Measurements from ENCODE around the gene TRAF1. TPM values are rescaled to one million over a fixed set of nuclear protein-coding genes. Genes with fewer than 3 reads are reported as not detected.

TRAF1 gene
- polyA plus RNA-seq, 3 donors = 4.9 to 6.6 (median 6.4) TPM

DNA sequence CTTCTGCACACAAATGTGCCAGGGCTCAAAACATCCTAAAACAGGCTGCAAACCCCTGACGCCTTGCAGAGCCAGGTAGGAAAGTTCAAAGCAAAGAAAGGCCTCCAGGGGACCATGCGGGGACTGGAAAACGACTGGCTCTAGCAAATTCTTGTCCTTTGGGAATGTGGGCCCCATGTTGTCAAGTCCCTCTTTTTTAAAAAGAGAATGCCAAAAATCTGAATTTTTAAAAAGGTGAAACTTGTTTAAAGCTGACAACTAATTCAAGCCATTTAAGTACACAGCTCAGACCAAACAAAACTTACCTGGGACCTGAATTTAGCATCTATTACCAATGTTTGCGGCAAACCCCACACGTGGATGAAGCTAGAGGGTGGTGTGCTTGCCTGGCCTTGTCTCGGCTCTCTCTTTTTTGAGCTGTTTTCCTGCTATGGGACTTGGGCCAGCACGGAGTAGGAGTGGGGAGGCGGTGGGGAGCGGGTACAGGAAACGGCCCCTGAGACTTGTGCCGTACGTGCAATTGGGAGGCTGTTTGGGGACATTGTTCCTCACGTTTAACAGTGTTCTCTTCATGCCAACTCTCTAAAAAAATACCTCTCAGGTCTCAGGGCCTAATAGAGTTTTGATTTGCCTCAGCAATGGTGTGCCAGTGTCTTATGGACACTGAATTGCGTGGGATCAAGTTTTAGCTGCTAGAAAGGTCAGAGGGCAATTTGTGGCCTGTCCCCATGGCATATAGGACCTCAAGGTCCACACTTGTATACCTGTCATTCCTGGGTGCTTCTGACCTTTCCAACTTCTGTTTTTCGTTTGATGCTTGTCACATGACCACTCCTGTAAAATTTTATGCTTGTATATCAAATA lies 34.5 kb downstream of the TRAF1 start:
- no peak for DNase-seq

DNA sequence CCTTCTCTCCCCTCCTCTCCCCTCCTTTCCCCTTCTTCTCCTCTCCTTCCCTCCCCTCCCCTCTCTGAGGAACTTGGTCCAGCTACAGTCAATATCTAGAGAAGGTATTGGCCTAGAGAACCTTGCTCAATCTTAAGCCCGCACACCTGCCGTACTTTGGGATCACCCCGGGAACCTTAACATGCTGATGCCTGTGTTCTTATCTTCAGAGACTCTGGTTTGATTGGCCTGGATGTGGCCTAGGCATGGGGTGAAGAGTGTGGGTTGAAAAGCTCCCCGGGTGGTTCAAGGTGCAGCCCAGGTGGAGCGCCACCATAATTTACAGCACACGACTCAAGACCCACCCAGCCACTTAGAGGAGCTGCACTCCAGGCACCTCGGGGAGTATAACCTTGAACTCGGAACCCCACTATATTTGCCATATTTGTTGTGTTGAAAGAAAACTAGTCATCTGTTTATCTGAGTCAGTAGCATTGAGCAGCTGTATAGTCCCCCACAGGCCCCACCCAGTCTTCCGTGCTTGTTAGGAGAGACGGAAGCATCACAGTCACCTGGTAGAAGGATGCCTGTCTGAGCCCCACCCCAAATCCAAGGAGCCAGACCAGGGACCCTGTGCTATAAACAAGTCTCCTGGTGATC lies 35.2 kb downstream of the TRAF1 start:
- no peak for DNase-seq

DNA sequence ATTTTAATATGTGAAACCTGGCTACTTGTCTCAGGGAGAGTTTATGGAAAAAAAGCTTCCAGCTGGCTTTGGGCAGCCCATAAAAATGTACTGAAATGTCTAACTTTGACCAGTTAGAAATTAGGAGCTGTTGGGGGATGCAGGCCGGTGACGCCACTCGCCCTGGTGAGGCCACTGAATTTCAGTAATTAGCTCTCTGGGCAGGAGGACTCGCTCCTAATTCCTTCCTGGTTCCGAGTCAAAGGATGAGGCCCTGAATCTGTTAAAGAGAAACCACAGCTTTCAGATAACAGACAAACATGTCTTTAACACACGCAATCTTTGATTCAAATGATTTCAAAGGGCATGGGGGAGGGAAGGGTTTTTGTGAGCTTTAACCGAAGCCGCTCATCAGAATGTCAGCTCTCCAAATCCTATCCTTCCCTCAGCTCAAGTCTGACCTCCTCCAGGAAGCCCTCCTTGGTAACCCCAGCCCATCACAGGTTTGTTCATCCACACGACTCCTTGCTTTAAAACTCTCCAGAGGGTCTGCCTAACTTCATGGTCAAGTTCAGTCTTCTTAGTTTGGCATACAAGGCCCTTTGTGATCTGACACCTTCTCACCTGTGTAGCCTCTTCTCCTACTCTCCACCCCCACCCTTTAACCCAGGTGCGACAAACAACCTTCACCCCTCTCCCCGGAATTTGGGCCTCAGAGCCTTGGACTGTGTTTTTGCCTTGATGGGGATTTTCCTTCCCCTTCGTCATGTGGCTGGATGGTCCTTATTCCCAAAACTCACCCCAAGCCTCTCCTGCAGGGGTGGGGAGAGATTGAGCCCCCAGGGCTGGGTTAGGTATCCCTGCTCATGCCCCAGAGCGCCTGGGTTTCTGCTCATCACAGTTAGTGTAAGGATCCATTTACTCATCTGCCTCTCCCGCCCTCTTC lies 36.0 kb downstream of the TRAF1 start:
- no peak for DNase-seq

DNA sequence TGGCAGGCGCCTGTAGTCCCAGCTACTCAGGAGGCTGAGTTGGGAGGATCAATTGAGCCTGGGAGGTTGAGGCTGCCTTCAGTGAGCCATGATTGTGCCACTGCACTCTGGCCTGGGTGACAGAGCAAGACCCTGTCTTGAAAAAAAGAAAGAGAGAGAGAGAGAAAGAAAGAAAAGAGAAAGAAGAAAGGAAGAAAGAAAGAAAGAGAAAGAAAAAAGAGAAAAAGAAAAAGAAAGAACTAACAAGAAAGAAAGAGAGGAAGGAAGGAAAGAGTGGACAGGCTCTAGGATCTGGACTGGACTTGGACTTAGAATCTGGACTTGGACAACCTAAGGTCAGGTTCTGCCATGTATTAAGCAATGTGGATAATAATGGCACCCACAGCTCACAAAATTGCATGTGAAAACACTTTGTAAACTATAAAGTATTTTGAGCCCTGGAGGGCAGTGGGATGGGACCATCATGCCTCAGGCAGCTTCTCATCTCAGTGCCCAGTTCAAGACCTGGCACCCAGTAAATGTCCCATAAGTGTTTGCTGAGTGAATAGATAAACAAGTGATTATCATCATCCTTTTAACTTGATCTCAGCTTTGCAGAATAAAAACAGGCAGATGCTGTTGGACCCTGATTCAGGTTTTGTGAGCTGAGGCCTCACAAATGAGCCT lies 36.9 kb downstream of the TRAF1 start:
- DNase-seq = no peak

DNA sequence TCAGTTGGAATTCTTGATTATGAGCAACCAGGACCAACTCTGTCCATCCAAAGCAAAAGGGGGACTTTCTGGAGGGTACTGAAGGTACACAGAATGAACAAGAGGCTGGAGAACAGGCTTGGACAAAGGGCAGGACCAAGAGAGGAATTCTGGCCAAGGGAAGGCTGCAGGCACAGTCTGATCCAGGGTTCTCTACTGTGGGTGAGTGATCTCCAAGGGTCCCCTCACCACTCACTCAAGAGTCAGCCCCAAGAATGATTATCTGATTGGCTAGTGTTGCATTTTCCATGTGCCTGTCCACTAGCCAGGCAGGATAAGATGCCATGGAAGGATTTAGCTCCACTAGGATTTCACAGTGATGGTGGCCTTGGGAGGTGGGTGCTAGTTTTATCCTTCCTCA lies 38.0 kb downstream of the TRAF1 start:
- no peak for DNase-seq

DNA sequence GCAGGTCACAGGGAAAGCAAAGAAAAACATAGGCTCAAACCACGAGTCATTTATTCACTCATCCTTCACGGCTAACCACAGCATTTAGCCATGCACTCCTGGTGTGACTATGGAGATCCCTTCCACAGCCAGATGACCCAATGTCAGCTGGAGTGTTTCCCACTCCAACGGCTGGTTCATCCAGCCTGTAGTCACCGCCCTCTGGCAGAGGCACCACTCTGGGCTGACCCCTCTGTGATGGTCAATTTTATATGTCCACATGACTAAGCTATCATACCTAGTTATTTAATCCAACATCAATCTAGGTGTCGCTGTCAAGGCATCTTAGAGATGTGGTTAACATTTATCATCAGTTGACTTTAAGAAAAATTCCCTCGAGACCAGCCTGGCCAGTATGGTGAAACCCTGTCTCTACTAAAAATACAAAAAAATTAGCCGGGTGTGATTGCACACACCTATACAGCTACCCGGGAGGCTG lies 40.1 kb downstream of the TRAF1 start:
- no peak for DNase-seq

DNA sequence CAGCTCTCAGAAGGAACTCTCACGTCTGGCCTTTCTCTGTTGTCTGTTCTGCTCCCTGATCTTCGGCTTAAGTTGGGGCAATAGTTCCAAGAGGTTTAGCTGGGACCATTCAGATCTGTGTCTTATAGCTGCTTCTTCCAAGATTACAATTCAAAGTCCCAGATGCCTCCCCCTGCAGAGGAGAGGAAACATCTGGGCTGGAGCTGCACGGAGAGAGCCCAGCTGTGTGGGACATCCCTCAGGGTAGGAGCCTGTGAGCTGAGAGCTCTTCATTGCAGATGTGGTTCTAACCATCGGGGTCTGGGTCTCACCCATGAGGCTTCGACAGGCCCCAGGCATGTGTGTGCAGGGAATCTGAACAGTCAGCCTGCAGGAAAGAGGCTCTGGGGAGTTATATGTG lies 40.6 kb downstream of the TRAF1 start:
- peak; percentile 50 for DNase-seq

DNA sequence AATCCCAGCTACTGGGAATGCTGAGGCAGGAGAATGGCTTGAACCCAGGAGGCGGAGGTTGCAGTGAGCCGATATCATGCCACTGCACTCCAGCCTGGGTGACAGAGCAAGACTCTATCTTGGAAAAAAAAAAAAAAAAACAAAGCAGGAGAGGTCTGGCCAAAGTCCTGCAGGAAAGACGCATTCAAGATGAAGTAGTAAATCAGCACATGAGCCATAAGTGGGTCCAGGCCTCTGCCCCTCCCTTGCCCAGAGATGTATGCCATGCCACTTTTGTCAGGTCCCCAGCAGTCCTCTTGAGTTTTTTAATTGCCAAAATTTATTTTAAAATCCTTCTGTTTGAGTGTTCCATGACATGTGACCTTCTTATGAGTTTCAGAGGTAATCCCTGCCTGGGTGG lies 41.1 kb downstream of the TRAF1 start:
- no peak for DNase-seq

DNA sequence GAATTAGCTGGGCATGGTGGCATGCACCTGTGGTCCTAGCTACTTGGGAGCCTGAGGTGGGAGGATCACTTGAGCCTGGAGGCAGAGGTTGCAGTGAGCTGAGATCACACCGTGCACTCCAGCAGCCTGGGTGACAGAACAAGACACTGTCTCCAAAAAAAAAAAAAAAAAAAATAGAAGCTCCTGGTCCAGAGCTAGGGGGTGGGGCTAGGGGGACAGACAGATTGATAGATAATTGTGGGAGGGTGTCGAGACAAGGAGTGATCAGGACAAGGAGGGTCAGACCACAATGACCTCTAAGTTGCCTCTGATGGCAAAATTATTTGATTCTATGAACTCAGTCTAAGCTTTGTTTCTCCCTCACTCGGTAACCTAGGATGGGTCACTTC lies 43.0 kb downstream of the TRAF1 start:
- no peak for DNase-seq

DNA sequence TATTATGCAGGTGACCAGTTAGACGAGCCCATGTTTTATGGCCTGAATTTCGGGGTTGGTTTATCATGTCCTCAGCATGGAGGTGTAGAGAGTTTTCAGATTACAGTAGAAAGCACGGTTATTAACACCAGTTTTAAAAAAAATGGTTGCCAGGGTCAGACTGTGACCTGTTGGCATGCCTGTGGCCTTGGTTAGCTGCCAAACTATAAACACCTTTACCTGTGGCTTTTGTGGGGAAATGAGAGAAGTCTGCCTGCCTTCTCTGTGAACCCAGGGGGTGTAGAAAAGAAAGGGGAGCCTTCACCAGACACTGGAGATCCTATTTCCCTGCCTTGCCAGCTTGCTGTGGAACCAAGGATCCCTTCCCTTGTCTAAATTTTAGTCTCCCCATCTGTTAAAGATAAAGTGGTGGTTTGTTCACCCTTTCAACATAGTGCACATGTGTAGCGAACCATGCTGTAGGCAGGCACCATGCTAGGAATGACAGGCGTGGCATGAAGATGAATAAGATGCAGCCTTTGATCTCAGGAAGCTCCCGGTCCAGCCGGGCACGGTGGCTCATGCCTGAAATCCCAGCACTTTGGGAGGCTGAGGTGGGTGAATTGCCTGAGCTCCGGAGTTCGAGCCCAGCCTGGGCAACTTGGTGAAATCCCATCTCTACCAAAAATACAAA lies 43.5 kb downstream of the TRAF1 start:
- no peak for DNase-seq

DNA sequence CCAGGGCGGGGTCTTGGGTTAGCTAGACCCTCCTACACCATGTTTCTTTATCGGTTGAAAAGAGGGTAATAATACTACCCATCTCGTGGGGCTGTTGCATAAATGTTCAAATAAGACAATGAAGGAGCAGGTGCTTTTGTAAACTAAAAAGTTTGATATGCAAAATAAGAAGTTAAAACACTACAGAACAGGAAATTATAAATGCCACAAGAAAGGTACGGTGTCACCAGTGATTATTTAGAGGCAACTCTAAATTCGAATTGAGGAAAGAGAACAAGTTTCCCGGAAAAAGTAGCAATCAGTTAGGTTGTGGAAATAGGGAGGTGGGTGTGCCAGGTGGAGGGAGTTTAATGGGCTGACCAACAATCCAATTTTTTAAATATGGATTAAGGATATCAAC lies 47.1 kb downstream of the TRAF1 start:
- DNase-seq = no peak

DNA sequence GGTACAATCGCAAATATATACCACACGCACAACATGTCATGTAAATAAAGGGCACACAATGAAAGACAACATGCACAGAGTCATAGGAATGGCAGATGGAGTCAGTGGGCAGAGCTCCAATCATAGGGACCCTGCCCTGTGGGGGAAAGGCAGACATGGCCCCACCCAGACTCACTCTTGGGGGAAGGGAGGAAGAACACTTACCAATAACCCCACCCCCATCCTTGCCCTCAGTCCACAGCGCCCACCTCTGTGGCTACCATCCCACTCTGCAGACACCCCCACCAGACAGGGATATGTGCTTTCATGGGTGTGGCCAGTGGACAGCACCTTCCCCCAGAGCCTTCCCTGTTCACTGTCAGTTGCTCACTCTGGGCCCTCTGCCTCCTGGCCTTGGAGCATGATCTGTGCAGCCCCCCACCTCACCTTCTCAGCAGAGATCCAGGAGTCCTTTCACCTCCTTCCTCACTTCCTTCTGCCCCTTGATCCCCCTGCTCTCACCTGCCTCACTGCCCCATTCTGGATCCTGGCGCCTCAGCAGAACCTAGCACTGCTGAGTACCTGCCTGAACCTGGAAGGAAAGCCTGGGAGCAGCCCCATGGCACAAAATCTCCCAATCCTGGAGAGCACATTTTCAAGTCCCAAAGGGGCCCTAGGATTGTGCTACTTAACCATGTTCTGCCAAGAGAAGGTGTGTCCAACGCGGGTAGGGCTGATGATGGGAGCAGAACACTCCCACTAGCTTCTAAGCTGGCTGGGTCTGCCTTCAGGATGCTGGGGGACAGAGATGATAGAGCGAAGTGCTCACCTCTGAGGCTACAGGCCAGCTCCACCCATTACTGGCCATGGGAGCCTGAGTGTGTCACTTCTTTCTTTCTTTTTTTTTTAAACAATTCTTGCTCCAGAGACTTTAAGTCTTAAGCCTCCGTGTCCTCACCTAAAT lies 48.1 kb downstream of the TRAF1 start:
- no peak for DNase-seq

DNA sequence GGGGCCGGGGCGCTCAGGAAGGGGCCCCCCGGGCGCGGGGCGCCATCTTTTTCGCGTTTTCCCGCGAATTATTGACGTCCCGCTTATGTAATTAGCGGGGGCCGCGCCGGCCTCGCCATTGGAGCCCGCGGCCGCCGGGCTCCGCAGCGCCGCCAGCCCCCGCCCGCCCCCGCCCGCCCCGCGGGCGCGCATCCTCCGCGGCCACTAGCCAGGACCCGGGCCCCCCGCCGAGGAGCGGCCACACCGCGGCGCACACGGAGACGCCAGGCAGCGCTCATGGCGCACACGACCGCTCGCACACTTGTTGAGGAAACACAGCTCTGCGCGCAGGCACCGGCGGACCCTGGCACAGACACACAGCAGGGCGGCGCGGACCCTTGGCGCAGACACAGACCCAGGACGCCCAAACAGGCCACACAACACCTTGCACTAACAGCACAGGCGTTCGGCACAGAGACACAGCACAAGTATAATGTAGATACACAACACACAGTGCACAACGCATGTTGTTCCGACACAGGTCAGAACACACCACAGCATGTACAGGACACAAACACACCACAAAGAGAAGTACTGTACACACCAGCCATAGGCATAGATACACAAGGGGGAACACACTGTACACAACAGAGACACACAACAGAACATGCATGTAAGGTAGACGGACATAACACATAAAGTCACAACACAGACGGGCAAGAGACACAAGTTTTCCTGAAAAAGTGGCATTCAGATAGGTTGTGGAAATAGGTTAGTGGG lies 49.1 kb downstream of the TRAF1 start:
- DNase-seq = peak; percentile 58

DNA sequence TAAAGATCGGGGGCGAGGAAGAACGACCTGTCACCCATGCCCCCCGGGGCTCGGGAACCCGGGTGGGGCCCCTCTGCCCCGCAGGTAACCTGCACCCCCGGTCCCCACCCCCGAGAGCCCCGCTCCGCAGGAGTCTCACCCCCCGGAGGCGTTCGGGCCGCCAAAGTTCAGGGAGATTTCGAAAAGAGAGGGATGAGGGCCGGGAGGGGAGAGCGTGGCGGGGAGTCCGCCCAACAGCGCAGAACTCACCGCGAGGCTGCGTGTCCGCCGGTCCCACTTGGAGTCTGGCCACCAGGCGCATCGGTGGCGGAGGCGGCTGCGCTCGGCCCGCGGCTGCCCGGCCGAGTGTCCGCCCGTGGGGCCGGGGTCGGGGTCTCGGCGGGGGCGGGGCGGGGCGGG lies 49.8 kb downstream of the TRAF1 start, which contains the start of gene PHF19:
Gene PHF19 (minus strand): TSS at position 347 of the 399 bp plus-strand sequence. CDS start 2,447 bp downstream, outside the sequence.
- DNase-seq = no peak

DNA sequence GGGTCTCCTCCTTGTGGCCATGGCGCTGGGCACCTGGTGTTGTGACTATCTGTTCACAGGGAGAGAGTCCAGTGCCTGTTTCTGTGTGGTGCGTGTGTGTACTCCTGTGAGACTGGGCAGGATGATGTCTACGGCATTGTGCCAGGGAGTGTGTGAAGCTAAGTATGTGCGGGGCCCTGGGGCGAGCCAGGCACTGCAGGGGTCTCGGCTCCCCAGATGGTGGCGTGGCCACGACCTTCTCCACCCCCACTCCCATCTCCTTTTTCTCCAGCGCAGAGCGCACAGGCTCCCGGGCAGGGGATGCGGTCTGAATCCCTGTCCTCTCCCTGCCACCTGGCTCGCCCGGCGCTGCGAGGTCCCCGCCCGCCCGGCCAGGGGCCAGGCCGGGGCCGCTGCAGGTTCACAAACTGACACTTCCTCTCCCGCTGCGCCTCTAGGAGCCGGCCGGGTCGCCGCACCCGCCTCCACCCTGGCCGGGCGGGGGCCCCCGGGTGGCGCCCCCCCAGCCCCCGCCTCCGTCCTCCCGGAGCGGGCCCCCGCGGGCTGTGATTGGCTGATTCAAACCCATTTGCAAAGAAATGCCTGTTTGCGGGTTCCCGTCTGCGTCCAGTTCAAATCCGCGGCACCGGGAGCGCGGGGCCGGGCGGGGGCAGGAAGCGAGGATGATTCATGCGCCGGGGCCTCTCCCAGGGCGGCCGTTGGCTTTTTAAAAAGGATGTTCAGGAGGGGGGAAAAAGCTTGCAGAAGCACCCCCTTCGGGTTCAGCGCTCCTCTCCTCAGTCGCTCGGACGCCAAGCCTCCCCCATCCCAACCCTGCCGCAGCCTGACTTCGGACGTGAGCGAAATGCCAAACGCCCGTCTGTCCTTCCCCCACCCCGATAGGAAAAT lies 50.4 kb downstream of the TRAF1 start:
- peak; percentile 69 for DNase-seq

DNA sequence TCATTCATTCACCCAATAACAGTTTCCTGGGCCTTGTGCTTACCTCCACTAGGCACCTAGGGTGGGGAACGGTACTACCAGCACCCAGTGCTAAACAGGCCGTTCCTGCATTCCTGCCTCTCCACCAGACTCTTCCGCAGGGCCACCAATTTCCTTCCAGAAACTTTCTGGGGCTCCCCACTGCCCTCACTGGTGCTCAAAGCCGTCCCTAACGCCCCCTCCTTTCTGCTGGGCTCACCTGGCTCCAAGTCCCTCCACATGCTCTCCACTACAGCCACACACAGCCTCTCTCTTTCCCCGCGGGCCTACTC lies 51.0 kb downstream of the TRAF1 start:
- DNase-seq = no peak

DNA sequence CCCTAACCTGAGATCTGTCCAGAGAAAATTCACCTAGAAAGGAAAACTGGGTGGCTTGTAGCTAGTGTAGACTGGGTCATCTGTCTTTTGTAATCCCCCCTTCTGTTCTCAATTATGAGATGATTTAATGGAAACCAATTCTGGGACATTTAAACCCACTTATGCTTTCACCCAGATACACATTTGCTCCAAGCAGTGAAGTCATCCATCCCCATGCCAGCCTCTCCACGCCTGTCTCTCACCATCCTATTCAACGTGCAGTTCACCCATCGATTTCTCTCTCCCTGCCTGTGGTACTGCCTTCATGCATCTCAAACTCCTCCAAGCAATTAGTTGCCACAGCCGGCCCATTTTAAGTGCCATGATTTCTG lies 51.4 kb downstream of the TRAF1 start:
- DNase-seq = no peak

All from renal pelvis (tissue), 4 donors.